Upper lobe of left lung (tissue), 6 donors: ENCODE measurements around the gene PDLIM7. TPM values are rescaled to one million over a fixed set of nuclear protein-coding genes. Genes with fewer than 3 reads are reported as not detected.

Source experiments
- ATAC-seq, 2 donors: fragments of 200-7000 bp; cut with Tn5 transposase; one replicate each; pipeline ENCODE4 v1.9.1; 2022; ENCODE audit warnings: mild to moderate bottlenecking in 2 of 2, moderate library complexity in 2 of 2; ENCODE audit not compliant: low FRiP score in 2 of 2
- DNase-seq, 2 donors: peaks; one replicate each; pipeline ENCODE4 v3.0.0-alpha.2; 2019 to 2020
- H3K27ac ChIP-seq, 4 donors: fragments of 200-600 bp; sonication (generic); one replicate each; pipeline ENCODE4 v1.5.1; 2016 to 2019
- H3K27me3 ChIP-seq, 4 donors: fragments of 200-600 bp; sonication (generic); one replicate each; pipeline ENCODE4 v1.5.1; 2017 to 2019
- H3K36me3 ChIP-seq, 4 donors: fragments of 200-600 bp; sonication (generic); one replicate each; pipeline ENCODE4 v1.5.1; 2016 to 2019
- H3K4me1 ChIP-seq, 4 donors: fragments of 200-600 bp; sonication (generic); one replicate each; pipeline ENCODE4 v1.5.1; 2018 to 2019
- H3K4me3 ChIP-seq, 4 donors: fragments of 200-600 bp; sonication (generic); one replicate each; pipeline ENCODE4 v1.5.1; 2017 to 2019; ENCODE audit warnings: mild to moderate bottlenecking in 2 of 4, moderate library complexity in 1 of 4
- H3K9me3 ChIP-seq, 4 donors: fragments of 200-600 bp; sonication (generic); one replicate each; pipeline ENCODE4 v1.5.1; 2018 to 2019
- CTCF ChIP-seq, 6 experiments: fragments of 450-650 bp in 4 of 6; fragments of 200-600 bp in 2 of 6; sonication (generic) in 2 of 6; IDR thresholded peaks; one replicate each; pipeline ENCODE4 v1.5.1; 2016 to 2019; ENCODE audit warnings: antibody characterized with exemption in 6 of 6
- EP300 ChIP-seq, 4 donors: sonication (generic); formaldehyde crosslinking; IDR thresholded peaks; one replicate each; pipeline ENCODE4 v1.5.1; 2017; ENCODE audit warnings: antibody characterized with exemption in 4 of 4, control low read depth in 2 of 4
- POLR2A ChIP-seq, 4 donors: fragments of 450-650 bp; IDR thresholded peaks; one replicate each; pipeline ENCODE4 v1.5.1; 2016 to 2017; ENCODE audit warnings: antibody characterized with exemption in 4 of 4, mild to moderate bottlenecking in 2 of 4
- POLR2AphosphoS5 ChIP-seq, 2 donors: sonication (generic); formaldehyde crosslinking; IDR thresholded peaks; one replicate each; pipeline ENCODE4 v1.5.1; 2017; ENCODE audit warnings: antibody characterized with exemption in 2 of 2
- whole genome bisulfite sequencing, 2 donors: methylation state at CpG; one replicate each; pipeline ENCODE4 v1.1.5; 2017 to 2018; 5-methylcytosine and 5-hydroxymethylcytosine counted together
- total RNA-seq, 6 donors: library from RNA; depleted of rRNA in 4 of 6; stranded (reverse); fragments of >200 nt in 4 of 6; gene quantifications; one replicate each; pipeline versions ENCODE4 v1.1.0 to v1.2.1, GENCODE V29; 2016 to 2021
- donor health status: DM: no; HTN: no; CAD: no; lungs with moderate emphysema.
- donor health status: DM: no; HTN: yes; CAD: no; lungs with severe emphysema.

The PDLIM7 gene
- total RNA-seq, 6 donors from 2014 or later, result 32.0 to 142 (median 75.8) TPM

- no peak for DNase-seq
- Histone ChIP-seq H3K9me3 (no peaks in the 10 kb centered on the region), H3K4me1 (peaks cover 0 to 19% (median 13%) of the 10 kb centered on the region in 4 donors), H3K27me3 (no peaks in the 10 kb centered on the region), H3K27ac (peak overlapping the region; percentile 88 to 92 (median 92)), H3K36me3 (peaks cover 0 to 41% (median 33%) of the 10 kb centered on the region in 4 donors), H3K4me3 (peak overlapping the region in 3 of 4 donors; percentile 37 to 48 (median 47))
- ATAC-seq, result no peak
- WGBS, 2 donors, result 64 to 65% methylated on average over 15 of the region's 26 CpGs
- TF ChIP-seq POLR2AphosphoS5 (IDR thresholded peaks at IDR 0.05), result no peak
These were observed 10.8 kb upstream of the PDLIM7 start for GRCh38 chr5:177508221-177508611.

DNA sequence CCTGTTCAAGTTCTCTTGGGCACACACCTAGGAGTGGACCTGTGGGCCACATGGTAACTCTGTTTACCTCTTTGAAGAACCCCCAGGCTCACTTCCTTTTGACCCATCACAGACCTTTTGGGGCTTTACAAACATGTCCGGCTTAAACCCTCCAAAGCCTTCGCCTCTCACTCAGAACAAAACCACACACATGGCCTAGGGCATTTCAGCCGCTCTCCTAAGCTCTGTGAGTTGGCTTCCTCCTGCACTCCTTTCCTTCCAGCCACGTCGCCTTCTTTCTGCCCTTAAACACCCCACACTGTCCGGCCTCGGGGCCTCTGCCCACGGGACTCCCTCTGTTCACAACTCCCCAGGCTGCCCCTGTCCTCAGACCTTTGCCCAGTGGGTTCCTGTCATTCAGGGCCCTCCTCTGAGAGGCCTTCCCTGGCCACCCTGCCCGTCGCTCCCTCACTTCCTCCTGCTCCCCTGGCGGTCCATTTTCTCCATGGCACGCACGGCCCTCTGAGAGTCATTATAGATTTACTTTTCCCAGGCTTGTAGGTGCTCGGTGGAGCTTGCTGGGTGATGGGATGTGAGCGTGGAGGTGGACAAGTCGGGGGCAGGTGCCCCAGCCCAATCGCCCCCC lies 10.3 kb upstream of the PDLIM7 start:
- ATAC-seq, result peak; percentile 0 to 16
- H3K27me3 ChIP-seq, result no peaks in the 10 kb centered on the region
- peaks cover 0 to 36% (median 28%) of the 10 kb centered on the region in 4 donors for H3K36me3 ChIP-seq
- H3K9me3 ChIP-seq, result no peaks in the 10 kb centered on the region
- WGBS, 2 donors, result 73 to 76% methylated on average over 17 of the region's 17 CpGs
- H3K27ac ChIP-seq, result peak overlapping the region; percentile 88 to 92 (median 92)
- DNase-seq, result no peak
- H3K4me1 ChIP-seq, result peaks cover 0 to 19% (median 13%) of the 10 kb centered on the region in 4 donors
- H3K4me3 ChIP-seq, result peak overlapping the region in 3 of 4 donors; percentile 37 to 48 (median 47)
- peak in 2 of 6 experiments; percentile 16 to 36 for TF ChIP-seq CTCF (IDR thresholded peaks at IDR 0.05)
- no peak for TF ChIP-seq POLR2A (IDR thresholded peaks at IDR 0.05)

- TF ChIP-seq EP300 (IDR thresholded peaks at IDR 0.05) (no peak), CTCF (IDR thresholded peaks at IDR 0.05) (no peak), POLR2A (IDR thresholded peaks at IDR 0.05) (no peak), POLR2AphosphoS5 (IDR thresholded peaks at IDR 0.05) (no peak)
- WGBS, 2 donors, result 79 to 84% methylated on average over 9 of the region's 9 CpGs
- Histone ChIP-seq H3K36me3 (peaks cover 0 to 30% (median 22%) of the 10 kb centered on the region in 4 donors), H3K4me3 (peak overlapping the region in 2 of 4 donors; percentile 37 to 48), H3K27me3 (no peaks in the 10 kb centered on the region), H3K4me1 (peaks cover 0 to 19% (median 13%) of the 10 kb centered on the region in 4 donors), H3K27ac (no peak overlapping the region), H3K9me3 (no peaks in the 10 kb centered on the region)
- no peak for DNase-seq
- ATAC-seq, result no peak
These were observed 9.8 kb upstream of the PDLIM7 start for GRCh38 chr5:177507165-177507564.

GRCh38 chr5:177505075-177505474 lies 7.7 kb upstream of the PDLIM7 start:
- Histone ChIP-seq H3K36me3 (peaks cover 0 to 11% (median 6%) of the 10 kb centered on the region in 4 donors), H3K27me3 (no peaks in the 10 kb centered on the region), H3K4me3 (no peak overlapping the region), H3K27ac (no peak overlapping the region), H3K9me3 (no peaks in the 10 kb centered on the region), H3K4me1 (peaks cover 4 to 14% (median 8%) of the 10 kb centered on the region in 4 donors)
- DNase-seq (no peak), ATAC-seq (no peak)
- TF ChIP-seq EP300 (IDR thresholded peaks at IDR 0.05) (no peak), POLR2AphosphoS5 (IDR thresholded peaks at IDR 0.05) (no peak), CTCF (IDR thresholded peaks at IDR 0.05) (no peak), POLR2A (IDR thresholded peaks at IDR 0.05) (no peak)
- 82 to 97% methylated on average over 4 of the region's 4 CpGs for WGBS, 2 donors

DNA sequence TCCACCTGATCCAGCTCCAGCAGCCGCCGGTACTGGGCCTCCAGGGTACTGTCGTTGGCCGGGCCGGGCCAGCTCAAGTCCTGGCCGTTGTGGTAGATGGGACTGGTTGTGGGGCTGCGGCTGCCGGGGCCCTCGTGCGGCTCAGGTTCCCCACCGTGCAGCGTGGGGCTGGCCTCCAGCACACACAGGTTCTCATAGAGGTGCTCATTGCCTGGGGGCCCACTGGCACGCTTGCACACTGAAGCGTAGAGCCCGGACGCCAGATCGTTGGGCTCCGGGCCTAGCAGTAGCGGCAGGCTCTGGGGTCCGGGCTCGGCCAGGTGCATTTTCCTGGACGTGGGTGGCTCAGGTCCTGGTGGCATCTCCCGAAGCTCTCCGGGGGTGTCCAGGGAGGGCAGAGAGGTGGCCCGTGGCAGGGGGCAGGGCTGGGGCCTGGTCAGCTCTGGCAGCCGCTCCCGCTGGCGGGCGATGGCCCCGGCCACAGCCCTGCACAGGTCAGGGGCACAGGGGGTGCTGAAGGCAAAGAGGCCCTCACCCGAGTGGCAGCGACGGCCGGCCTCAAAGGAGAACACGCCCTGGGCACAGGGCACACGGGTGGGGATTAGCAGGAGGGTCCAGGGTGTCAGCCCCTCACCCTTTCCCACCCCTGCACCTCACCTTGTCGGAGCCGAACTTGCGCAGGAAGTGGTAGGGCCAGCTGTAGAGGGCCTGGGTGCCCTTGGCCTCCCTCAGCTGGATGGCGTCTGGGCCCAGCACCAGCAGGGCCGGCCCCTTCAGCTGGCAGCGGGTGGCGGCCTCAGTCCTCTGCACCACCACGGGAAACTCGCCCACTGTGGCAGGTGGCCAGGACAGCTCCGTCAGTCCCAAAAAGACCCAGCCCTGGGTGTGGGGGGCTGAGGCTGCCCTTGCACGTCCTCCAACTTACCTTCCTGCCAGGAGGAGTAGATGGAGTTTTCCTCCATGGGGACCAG lies 7.0 kb upstream of the PDLIM7 start:
- no peaks in the 10 kb centered on the region for H3K27me3 ChIP-seq
- H3K9me3 ChIP-seq, result no peaks in the 10 kb centered on the region
- no peak overlapping the region for H3K4me3 ChIP-seq
- H3K27ac ChIP-seq, result no peak overlapping the region
- TF ChIP-seq CTCF (IDR thresholded peaks at IDR 0.05) (no peak), POLR2A (IDR thresholded peaks at IDR 0.05) (no peak), POLR2AphosphoS5 (IDR thresholded peaks at IDR 0.05) (no peak), EP300 (IDR thresholded peaks at IDR 0.05) (no peak)
- no peak for DNase-seq
- WGBS, 2 donors, result 88 to 89% methylated on average over 6 to 35 of the region's 47 CpGs
- H3K36me3 ChIP-seq, result peaks cover 0 to 11% (median 6%) of the 10 kb centered on the region in 4 donors
- ATAC-seq, result no peak
- H3K4me1 ChIP-seq, result peaks cover 4 to 7% (median 4%) of the 10 kb centered on the region in 4 donors
